ENCODE data around the gene SP6. TPM values are rescaled to one million over a fixed set of nuclear protein-coding genes. Genes with fewer than 3 reads are reported as not detected.

SP6 gene
- polyA plus RNA-seq, 1 experiment = 0.04 TPM

- no peak for TF ChIP-seq CTCF (IDR thresholded peaks at IDR 0.05; ENCODE audit: low read depth, low read length)
- ChIA-PET POLR2A (interaction anchor here (1.1 to 1.2 kb wide), 2 partner anchors 13 to 40 kb away, joined by 3 to 6 read pairs; no protein-coding TSS in a partner anchor), CTCF (interaction anchor here (1.1 to 5.2 kb wide), 3 partner anchors 9 to 40 kb away, joined by 4 to 26 read pairs (median 21); partner anchors contain the start of gene SCRN2)
- DNase-seq (ENCODE audit: low read depth, low spot score) = no peak
- H3K4me3 ChIP-seq (ENCODE audit: low read depth, low read length) = peak overlapping the region; percentile 31
- no peak overlapping the region for H3K27ac ChIP-seq (ENCODE audit: low read depth, low read length)
- peaks cover 9% of the 10 kb centered on the region; the same call in 1 of the 2 replicates for H3K9me3 ChIP-seq (ENCODE audit: control insufficient read depth, insufficient read depth, low read length)
- peaks cover 81% of the 10 kb centered on the region for H3K27me3 ChIP-seq (ENCODE audit: control insufficient read depth, insufficient read depth, low read length)
Observed at GRCh38 chr17:47850373-47850691, 631 bp downstream of the SP6 start.

DNA sequence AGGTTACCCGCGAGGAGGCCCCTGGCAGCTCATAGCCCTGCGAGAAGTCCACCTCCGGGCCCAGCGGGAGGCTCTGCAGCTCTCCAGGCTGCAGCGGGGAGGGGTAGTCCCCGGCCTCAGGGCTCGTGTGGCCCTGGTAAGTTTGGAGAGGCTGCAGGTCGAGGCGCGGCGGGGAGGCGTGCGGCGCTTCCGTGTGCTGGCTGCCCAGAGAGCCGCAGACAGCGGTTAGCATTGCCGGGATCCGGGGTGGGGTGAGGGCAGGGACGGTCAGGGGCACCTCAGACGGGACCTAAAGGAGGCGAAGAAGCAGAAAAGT lies 2.8 kb downstream of the SP6 start:
- no peak for TF ChIP-seq CTCF (IDR thresholded peaks at IDR 0.05; ENCODE audit: low read depth, low read length)
- Histone ChIP-seq H3K27ac (ENCODE audit: low read depth, low read length) (no peak overlapping the region), H3K9me3 (ENCODE audit: control insufficient read depth, insufficient read depth, low read length) (peaks cover 9% of the 10 kb centered on the region; the same call in 1 of the 2 replicates), H3K4me3 (ENCODE audit: low read depth, low read length) (no peak overlapping the region), H3K27me3 (ENCODE audit: control insufficient read depth, insufficient read depth, low read length) (peaks cover 69% of the 10 kb centered on the region)
- ChIA-PET POLR2A (no interaction called here), CTCF (interaction anchor here (0.6 to 10.8 kb wide), 4 partner anchors 7 to 1902 kb away, joined by 3 to 502 read pairs (median 15); partner anchors contain the start of genes SCRN2 and SP2)
- no peak for DNase-seq (ENCODE audit: low read depth, low spot score)

DNA sequence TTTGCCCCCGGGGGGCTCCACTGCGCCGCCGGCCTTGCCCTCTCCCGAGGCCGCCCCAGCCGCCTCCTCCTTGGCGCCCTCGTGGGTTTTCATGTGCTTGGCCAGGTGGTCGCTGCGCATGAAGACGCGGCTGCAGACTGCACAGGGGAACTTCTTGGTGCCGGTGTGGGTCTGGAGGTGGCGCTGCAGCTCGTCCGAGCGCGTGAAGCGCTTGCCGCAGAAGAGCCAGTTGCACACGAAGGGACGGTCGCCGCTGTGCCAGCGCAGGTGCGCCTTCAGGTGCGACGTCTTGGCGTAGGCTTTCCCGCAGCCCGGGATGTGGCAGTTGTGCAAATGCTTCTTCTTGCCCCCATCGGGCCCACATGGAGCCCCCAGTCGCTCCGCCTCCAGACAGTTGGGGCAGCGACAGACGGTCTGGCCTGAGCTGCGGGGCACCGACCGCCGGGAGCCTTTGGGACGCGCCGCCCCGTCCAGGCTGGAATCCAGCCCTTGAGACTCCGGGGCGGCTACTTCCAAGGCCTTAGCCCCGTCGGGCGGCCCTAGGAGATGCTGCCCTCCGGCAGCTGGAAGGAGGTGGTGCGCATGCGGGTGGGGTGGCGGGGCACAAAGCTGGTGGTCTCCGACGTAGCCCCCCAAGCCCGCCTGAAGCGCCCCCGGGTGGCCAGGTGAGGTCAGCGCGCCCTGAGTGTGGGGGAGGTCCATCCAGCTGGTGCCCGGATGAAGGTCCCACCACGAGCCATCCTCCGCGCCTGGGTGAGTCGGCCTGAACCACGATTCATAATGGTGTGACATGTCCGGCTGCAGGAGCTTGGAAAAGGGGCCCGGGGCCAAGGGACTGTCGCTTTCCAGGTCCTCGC lies 3.4 kb downstream of the SP6 start:
- DNase-seq (ENCODE audit: low read depth, low spot score) = no peak

DNA sequence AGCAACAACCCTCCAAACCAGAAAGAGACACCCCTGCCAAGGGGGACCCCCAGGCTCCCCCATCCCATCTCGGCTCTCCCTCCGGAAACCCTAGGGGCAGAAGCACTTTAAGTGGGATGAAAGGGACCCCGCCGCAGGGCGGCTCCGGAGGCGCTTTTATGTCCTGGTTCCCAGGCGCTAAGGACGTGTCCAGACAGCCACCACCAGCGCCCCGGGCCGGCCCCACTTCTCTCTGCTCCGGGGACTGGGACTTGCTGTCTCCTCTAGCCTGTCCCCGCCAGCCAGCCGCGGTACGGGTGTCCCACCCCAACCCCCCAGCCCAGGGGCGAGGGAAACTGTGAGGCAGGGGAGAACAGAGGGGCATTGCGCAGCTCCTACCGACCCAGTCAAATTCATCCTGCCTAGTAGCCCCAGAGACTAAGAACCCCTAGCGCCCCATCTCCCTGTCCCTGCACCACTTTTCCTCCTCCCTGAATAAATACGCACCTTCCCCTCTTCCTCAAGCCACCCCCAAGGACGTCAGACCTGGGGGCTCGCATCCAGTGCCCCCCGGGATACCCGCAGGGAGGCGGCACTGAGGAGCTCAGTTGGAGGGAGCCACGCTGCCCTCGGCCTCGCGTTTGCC lies 4.1 kb downstream of the SP6 start:
- no peak for DNase-seq (ENCODE audit: low read depth, low spot score)
- Histone ChIP-seq H3K4me3 (ENCODE audit: low read depth, low read length) (no peak overlapping the region), H3K9me3 (ENCODE audit: control insufficient read depth, insufficient read depth, low read length) (peaks cover 9% of the 10 kb centered on the region; the same call in 1 of the 2 replicates), H3K27ac (ENCODE audit: low read depth, low read length) (no peak overlapping the region), H3K27me3 (ENCODE audit: control insufficient read depth, insufficient read depth, low read length) (peaks cover 56% of the 10 kb centered on the region)
- TF ChIP-seq CTCF (IDR thresholded peaks at IDR 0.05; ENCODE audit: low read depth, low read length) = no peak
- ChIA-PET CTCF (interaction anchor here (0.6 to 10.8 kb wide), 3 partner anchors 17 to 124 kb away, joined by 3 to 502 read pairs (median 9); partner anchors contain the start of genes CDK5RAP3 and SP2), POLR2A (no interaction called here)

More for the DNA sequence above, 3.4 kb downstream of the SP6 start:
- peak; percentile 32; the same call in 1 of the 2 replicates for TF ChIP-seq CTCF (IDR thresholded peaks at IDR 0.05; ENCODE audit: low read depth, low read length)
- Histone ChIP-seq H3K27me3 (ENCODE audit: control insufficient read depth, insufficient read depth, low read length) (peaks cover 63% of the 10 kb centered on the region), H3K27ac (ENCODE audit: low read depth, low read length) (no peak overlapping the region), H3K4me3 (ENCODE audit: low read depth, low read length) (no peak overlapping the region), H3K9me3 (ENCODE audit: control insufficient read depth, insufficient read depth, low read length) (peaks cover 9% of the 10 kb centered on the region; the same call in 1 of the 2 replicates)
- POLR2A ChIA-PET = no interaction called here
- CTCF ChIA-PET = interaction anchor here (0.6 to 10.8 kb wide), 3 partner anchors 16 to 1902 kb away, joined by 3 to 502 read pairs (median 4); partner anchors contain the start of gene SP2
